H9 (cell line): ENCODE measurements around the gene RERG. TPM values are rescaled to one million over a fixed set of nuclear protein-coding genes. Genes with fewer than 3 reads are reported as not detected.

Experiments
- DNase-seq: peaks from one replicate; pipeline ENCODE4 v3.0.0-alpha.2; 2017
- H2AFZ ChIP-seq: one replicate; pipeline ENCODE4 v1.6.1; 2013; ENCODE audit warnings: mild to moderate bottlenecking, low read length, control low read depth, moderate library complexity
- H2AK5ac ChIP-seq: 2 replicates; pipeline ENCODE4 v1.6.1; 2013; ENCODE audit warnings: low read length, control low read depth, mixed read lengths; ENCODE audit not compliant: insufficient read length
- H2BK120ac ChIP-seq: one replicate; pipeline ENCODE4 v1.6.1; 2013; ENCODE audit warnings: low read depth, mild to moderate bottlenecking, low read length, control low read depth, inconsistent platforms; ENCODE audit not compliant: poor library complexity, severe bottlenecking
- H2BK12ac ChIP-seq: 2 replicates; pipeline ENCODE4 v1.6.1; 2013; ENCODE audit warnings: low read length, control low read depth, mixed read lengths, low read depth; ENCODE audit not compliant: insufficient read length
- H2BK15ac ChIP-seq: 2 replicates; pipeline ENCODE4 v1.6.1; 2013; ENCODE audit warnings: low read depth, low read length, control low read depth
- H2BK20ac ChIP-seq: one replicate; pipeline ENCODE4 v1.6.1; 2013; ENCODE audit warnings: low read depth, mild to moderate bottlenecking, low read length, control low read depth, inconsistent platforms; ENCODE audit not compliant: poor library complexity, severe bottlenecking
- H2BK5ac ChIP-seq: 2 replicates; pipeline ENCODE4 v1.6.1; 2013; ENCODE audit warnings: low read length, control low read depth, mixed read lengths; ENCODE audit not compliant: insufficient read length
- H3K14ac ChIP-seq: 2 replicates; pipeline ENCODE4 v1.6.1; 2013; ENCODE audit warnings: low read length, control low read depth; ENCODE audit not compliant: insufficient read depth
- H3K18ac ChIP-seq: 2 replicates; pipeline ENCODE4 v1.6.1; 2013; ENCODE audit warnings: low read depth, mild to moderate bottlenecking, mixed read lengths, low read length, control low read depth; ENCODE audit not compliant: insufficient read length
- H3K23ac ChIP-seq: 2 replicates; pipeline ENCODE4 v1.6.1; 2013; ENCODE audit warnings: low read length, control low read depth, mixed read lengths, low read depth; ENCODE audit not compliant: insufficient read length
- H3K23me2 ChIP-seq: 2 replicates; pipeline ENCODE4 v1.6.1; 2013; ENCODE audit warnings: low read depth, mild to moderate bottlenecking, mixed read lengths, low read length, control low read depth; ENCODE audit not compliant: insufficient read length, poor library complexity, severe bottlenecking
- H3K27ac ChIP-seq: 2 replicates; pipeline ENCODE4 v1.5.1; 2013; ENCODE audit warnings: low read length, control low read depth, mixed read lengths, low read depth; ENCODE audit not compliant: insufficient read length
- H3K27me3 ChIP-seq: 2 replicates; pipeline ENCODE4 v1.6.1; 2013; ENCODE audit warnings: low read length, control low read depth, inconsistent platforms; ENCODE audit not compliant: insufficient read depth
- H3K4ac ChIP-seq: 2 replicates; pipeline ENCODE4 v1.6.1; 2013; ENCODE audit warnings: low read depth, mild to moderate bottlenecking, control low read depth, inconsistent platforms, low read length, moderate library complexity
- H3K4me1 ChIP-seq: 2 replicates; pipeline ENCODE4 v1.6.1; 2013; ENCODE audit warnings: low read length, control low read depth, inconsistent platforms; ENCODE audit not compliant: insufficient read depth
- H3K4me2 ChIP-seq: 2 replicates; pipeline ENCODE4 v1.6.1; 2013; ENCODE audit warnings: low read length, control low read depth, mixed read lengths; ENCODE audit not compliant: insufficient read length, insufficient read depth
- H3K56ac ChIP-seq: 2 replicates; pipeline ENCODE4 v1.6.1; 2013; ENCODE audit warnings: low read depth, mild to moderate bottlenecking, mixed read lengths, low read length, control low read depth; ENCODE audit not compliant: insufficient read length
- H3K79me1 ChIP-seq: 2 replicates; pipeline ENCODE4 v1.6.1; 2013; ENCODE audit warnings: low read depth, mild to moderate bottlenecking, moderate library complexity, low read length, control low read depth, inconsistent platforms; ENCODE audit not compliant: insufficient read depth, poor library complexity, severe bottlenecking
- H3K79me2 ChIP-seq: 2 replicates; pipeline ENCODE4 v1.6.1; 2013; ENCODE audit warnings: low read length, control low read depth, inconsistent platforms; ENCODE audit not compliant: insufficient read depth
- H3K9ac ChIP-seq: 2 replicates; pipeline ENCODE4 v1.6.1; 2013; ENCODE audit warnings: low read length, control low read depth, mixed read lengths; ENCODE audit not compliant: insufficient read length; ENCODE audit errors: extremely low read depth
- H3K9me3 ChIP-seq: one replicate; pipeline ENCODE4 v1.6.1; 2013; ENCODE audit warnings: low read depth, low read length, inconsistent platforms; ENCODE audit not compliant: control insufficient read depth
- H3T11ph ChIP-seq: one replicate; pipeline ENCODE4 v1.6.1; 2013; ENCODE audit warnings: mild to moderate bottlenecking, low read length, control low read depth, inconsistent platforms
- H4K20me1 ChIP-seq: one replicate; pipeline ENCODE4 v1.6.1; 2013; ENCODE audit not compliant: control insufficient read depth, insufficient read length, insufficient read depth
- H4K5ac ChIP-seq: 2 replicates; pipeline ENCODE4 v1.6.1; 2013; ENCODE audit warnings: low read depth, mild to moderate bottlenecking, mixed read lengths, low read length, control low read depth; ENCODE audit not compliant: insufficient read length
- H4K8ac ChIP-seq: replicated peaks from 2 replicates; pipeline ENCODE4 v1.6.1; 2013; ENCODE audit warnings: low read length, control low read depth, mixed read lengths, low read depth; ENCODE audit not compliant: insufficient read length
- H4K91ac ChIP-seq: 2 replicates; pipeline ENCODE4 v1.6.1; 2013; ENCODE audit warnings: low read depth, mild to moderate bottlenecking, moderate library complexity, mixed read lengths, low read length, control low read depth; ENCODE audit not compliant: insufficient read length
- H3K27ac Mint-ChIP-seq, 3 experiments: 2 replicates in 2 of 3; 3 replicates in 1 of 3; pipeline ENCODE4 v1.8.0; 2020 to 2021; ENCODE audit warnings: mixed read lengths in 3 of 3, mild to moderate bottlenecking in 1 of 3, moderate library complexity in 1 of 3
- H3K27me3 Mint-ChIP-seq: 2 replicates; pipeline ENCODE4 v1.8.0; 2021; ENCODE audit warnings: low read depth, mild to moderate bottlenecking, moderate library complexity, mixed read lengths
- H3K36me3 Mint-ChIP-seq, 3 experiments: 2 replicates in 2 of 3; 3 replicates in 1 of 3; pipeline ENCODE4 v1.8.0; 2020 to 2021; ENCODE audit warnings: low read depth in 3 of 3, mixed read lengths in 3 of 3; ENCODE audit not compliant: insufficient read depth in 1 of 3
- H3K4me1 Mint-ChIP-seq, 2 experiments: 2 replicates each; pipeline ENCODE4 v1.8.0; 2020; ENCODE audit warnings: mixed read lengths in 2 of 2
- H3K4me3 Mint-ChIP-seq, 2 experiments: 2 replicates in 1 of 2; 3 replicates in 1 of 2; pipeline ENCODE4 v1.8.0; 2020 to 2021; ENCODE audit warnings: mild to moderate bottlenecking in 2 of 2, mixed read lengths in 2 of 2, moderate library complexity in 1 of 2
- H3K9me3 Mint-ChIP-seq, 2 experiments: 2 replicates in 1 of 2; 3 replicates in 1 of 2; pipeline ENCODE4 v1.8.0; 2020; ENCODE audit warnings: mild to moderate bottlenecking in 2 of 2, mixed read lengths in 2 of 2, moderate library complexity in 1 of 2
- WGBS: extraction: QIAGEN DNeasy Blood & Tissue Kit; methylation state at CpG from one replicate; pipeline ENCODE4 v1.1.7; 2013; ENCODE audit warnings: missing lambda C conversion rate, low lambda C conversion rate, mixed read lengths; ENCODE audit not compliant: insufficient read length; ENCODE audit errors: extremely low coverage; 5-methylcytosine and 5-hydroxymethylcytosine counted together
- total RNA-seq: library from RNA; stranded (reverse); gene quantifications from 2 replicates; pipeline ENCODE4 v1.2.1, GENCODE V29; 2021
- TF ChIP-seq, protein P1 (sequence below): fragments of 200-600 bp; sonication (generic); conservative IDR thresholded peaks from 3 replicates; pipeline ENCODE4 v1.8.0; 2021; ENCODE audit warnings: antibody characterized with exemption, mild to moderate bottlenecking

The RERG gene
- total RNA-seq, 1 experiment from 2014 or later: not detected

DNA sequence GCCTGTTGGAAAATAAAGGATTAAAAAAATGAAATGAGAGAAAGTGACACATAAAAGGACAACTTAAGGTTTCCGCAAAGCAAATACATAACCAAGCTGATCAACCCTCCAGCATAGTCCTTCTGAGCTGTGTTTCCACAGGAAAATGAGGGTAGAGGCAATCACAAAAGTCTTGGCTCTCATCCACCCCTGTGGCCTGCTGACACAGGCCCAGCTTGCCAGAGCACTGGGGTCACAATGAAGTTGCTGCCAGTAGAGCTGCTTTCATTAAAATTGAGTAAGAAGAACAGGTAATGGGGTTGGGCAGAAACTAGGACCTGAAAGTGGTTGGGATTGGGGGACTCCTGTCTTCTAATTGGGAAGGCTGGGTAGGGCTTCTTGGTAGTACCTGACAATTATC, 65.9 kb downstream of the RERG start:
- Histone ChIP-seq H4K5ac (no peak overlapping the region), H3K4me2 (no peak overlapping the region), H3T11ph (no peak overlapping the region), H3K79me2 (no peaks in the 10 kb centered on the region), H4K8ac (no peak overlapping the region), H3K18ac (no peak overlapping the region), H3K9me3 (no peaks in the 10 kb centered on the region), H2BK20ac (no peak overlapping the region), H4K91ac (no peak overlapping the region), H2BK15ac (no peak overlapping the region), H2AK5ac (no peak overlapping the region), H2BK120ac (no peak overlapping the region), H3K27me3 (no peaks in the 10 kb centered on the region), H3K27ac (no peak overlapping the region), H3K9ac (no peak overlapping the region), H3K23ac (no peak overlapping the region), H4K20me1 (no peaks in the 10 kb centered on the region), H2BK5ac (no peak overlapping the region), H3K4me1 (no peaks in the 10 kb centered on the region), H2BK12ac (no peak overlapping the region), H3K4ac (no peak overlapping the region), H3K79me1 (no peaks in the 10 kb centered on the region), H2AFZ (no peak overlapping the region), H3K23me2 (no peaks in the 10 kb centered on the region), H3K14ac (no peak overlapping the region), H3K56ac (no peak overlapping the region)
- Mint-ChIP-seq H3K4me3 (no peak overlapping the region), H3K36me3 (no peaks in the 10 kb centered on the region), H3K27me3 (no peaks in the 10 kb centered on the region), H3K9me3 (no peaks in the 10 kb centered on the region), H3K27ac (no peak overlapping the region), H3K4me1 (no peaks in the 10 kb centered on the region)
- no peak for DNase-seq
- TF ChIP-seq, protein P1, sequence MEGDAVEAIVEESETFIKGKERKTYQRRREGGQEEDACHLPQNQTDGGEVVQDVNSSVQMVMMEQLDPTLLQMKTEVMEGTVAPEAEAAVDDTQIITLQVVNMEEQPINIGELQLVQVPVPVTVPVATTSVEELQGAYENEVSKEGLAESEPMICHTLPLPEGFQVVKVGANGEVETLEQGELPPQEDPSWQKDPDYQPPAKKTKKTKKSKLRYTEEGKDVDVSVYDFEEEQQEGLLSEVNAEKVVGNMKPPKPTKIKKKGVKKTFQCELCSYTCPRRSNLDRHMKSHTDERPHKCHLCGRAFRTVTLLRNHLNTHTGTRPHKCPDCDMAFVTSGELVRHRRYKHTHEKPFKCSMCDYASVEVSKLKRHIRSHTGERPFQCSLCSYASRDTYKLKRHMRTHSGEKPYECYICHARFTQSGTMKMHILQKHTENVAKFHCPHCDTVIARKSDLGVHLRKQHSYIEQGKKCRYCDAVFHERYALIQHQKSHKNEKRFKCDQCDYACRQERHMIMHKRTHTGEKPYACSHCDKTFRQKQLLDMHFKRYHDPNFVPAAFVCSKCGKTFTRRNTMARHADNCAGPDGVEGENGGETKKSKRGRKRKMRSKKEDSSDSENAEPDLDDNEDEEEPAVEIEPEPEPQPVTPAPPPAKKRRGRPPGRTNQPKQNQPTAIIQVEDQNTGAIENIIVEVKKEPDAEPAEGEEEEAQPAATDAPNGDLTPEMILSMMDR: no peak
- WGBS: no CpG with 5 or more reads among the region's 1 CpG
